Breast epithelium (tissue), 3 donors: ENCODE measurements around the gene STXBP2.

Source experiments
- POLR2A ChIP-seq: fragments of 450-650 bp; IDR thresholded peaks from one replicate; pipeline ENCODE4 v1.6.1; 2016; ENCODE audit warnings: antibody characterized with exemption, mild to moderate bottlenecking, moderate library complexity
- POLR2AphosphoS5 ChIP-seq, 3 donors: sonication (generic); formaldehyde crosslinking; IDR thresholded peaks; one replicate each; pipeline ENCODE4 v1.6.1; 2017; ENCODE audit warnings: antibody characterized with exemption in 3 of 3
- TF ChIP-seq, protein P1 (sequence below), 3 donors: fragments of 450-650 bp; IDR thresholded peaks; one replicate each; pipeline ENCODE4 v1.5.1; 2016 to 2017; ENCODE audit warnings: antibody characterized with exemption in 3 of 3, mild to moderate bottlenecking in 3 of 3, moderate library complexity in 3 of 3

DNA sequence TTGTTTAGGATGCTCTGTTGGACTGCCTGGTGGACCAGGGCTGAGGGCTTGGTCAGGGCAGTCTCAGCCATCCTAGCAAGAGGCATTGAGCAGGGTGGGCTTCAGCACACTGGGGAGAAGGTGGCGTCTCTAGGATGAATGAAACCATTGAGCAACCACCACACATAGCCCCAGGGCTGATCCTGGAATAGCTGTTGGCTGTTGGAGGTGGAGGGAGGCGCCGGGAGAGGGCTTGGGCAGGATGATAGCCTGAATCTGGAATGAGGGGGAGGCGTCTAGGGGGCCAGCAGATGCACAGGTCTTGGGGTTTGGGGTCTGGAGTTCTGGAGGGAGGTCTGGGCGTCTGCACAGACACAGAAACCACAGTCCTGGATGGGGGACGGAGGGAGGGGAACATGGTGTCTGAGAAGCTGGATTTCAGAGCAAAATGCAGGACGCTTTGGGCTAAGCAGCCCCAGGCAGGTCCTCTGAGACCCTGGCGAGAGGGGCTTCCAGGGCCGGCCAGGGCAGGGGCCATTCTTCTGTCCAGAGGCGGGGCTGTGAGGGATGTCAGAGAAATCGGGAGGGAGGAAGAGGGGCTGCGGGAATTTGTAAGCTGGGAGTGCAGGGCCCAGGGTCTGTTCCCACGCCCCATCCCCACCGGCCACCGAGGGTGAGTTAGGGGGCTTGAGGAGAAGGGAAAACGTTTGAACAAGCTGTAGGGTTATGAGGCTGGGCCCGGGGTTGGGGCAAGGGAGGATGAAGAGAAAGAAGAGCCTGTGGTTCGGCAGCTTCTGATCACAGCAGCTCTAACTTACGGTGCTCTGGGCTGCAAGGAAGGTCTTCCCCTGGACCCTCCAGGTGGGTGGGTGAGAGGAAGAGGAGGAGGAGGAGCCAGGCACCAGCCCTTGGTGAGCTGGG, 48.9 kb downstream of the STXBP2 start:
- TF ChIP-seq, protein P1, sequence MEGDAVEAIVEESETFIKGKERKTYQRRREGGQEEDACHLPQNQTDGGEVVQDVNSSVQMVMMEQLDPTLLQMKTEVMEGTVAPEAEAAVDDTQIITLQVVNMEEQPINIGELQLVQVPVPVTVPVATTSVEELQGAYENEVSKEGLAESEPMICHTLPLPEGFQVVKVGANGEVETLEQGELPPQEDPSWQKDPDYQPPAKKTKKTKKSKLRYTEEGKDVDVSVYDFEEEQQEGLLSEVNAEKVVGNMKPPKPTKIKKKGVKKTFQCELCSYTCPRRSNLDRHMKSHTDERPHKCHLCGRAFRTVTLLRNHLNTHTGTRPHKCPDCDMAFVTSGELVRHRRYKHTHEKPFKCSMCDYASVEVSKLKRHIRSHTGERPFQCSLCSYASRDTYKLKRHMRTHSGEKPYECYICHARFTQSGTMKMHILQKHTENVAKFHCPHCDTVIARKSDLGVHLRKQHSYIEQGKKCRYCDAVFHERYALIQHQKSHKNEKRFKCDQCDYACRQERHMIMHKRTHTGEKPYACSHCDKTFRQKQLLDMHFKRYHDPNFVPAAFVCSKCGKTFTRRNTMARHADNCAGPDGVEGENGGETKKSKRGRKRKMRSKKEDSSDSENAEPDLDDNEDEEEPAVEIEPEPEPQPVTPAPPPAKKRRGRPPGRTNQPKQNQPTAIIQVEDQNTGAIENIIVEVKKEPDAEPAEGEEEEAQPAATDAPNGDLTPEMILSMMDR (IDR thresholded peaks at IDR 0.05): no peak
- TF ChIP-seq POLR2A: no peak
- no peak for TF ChIP-seq POLR2AphosphoS5 (IDR thresholded peaks at IDR 0.05)
